Left ventricle myocardium superior (tissue), 1 donor: Measurements from ENCODE around the gene PRSS1. TPM values are rescaled to one million over a fixed set of nuclear protein-coding genes. Genes with fewer than 3 reads are reported as not detected.

Source experiments
- ATAC-seq: fragments of 200-7000 bp; cut with Tn5 transposase; one replicate; pipeline ENCODE4 v1.9.1; 2020; ENCODE audit warnings: mild to moderate bottlenecking, moderate library complexity
- DNase-seq: peaks from one replicate; pipeline ENCODE4 v3.0.0-alpha.2; 2020
- intact Hi-C: fragments of 100-400 bp; cut with micrococcal nuclease; formaldehyde crosslinking; loops from one replicate; pipeline ENCODE4 v1.11.0; 2022
- total RNA-seq: library from RNA; stranded (reverse); fragmentation: NEBNext Ultra II Directional; extraction: Animal tissue kit (Norgen Biotek cat#: 25700); gene quantifications from one replicate; pipeline ENCODE4 v1.2.1, GENCODE V29; 2021
- donor health status: DM: no; HTN: yes; CAD: no; lungs with severe emphysema.

The PRSS1 gene
- total RNA-seq, 1 donor from 2014 or later, result not detected

- intact Hi-C loops, result no loop called here
- DNase-seq (no peak), ATAC-seq (no peak)
These were observed 52.5 kb downstream of the PRSS1 start for GRCh38 chr7:142801601-142802295.

GRCh38 chr7:142802301-142802700 is 53.0 kb downstream of the PRSS1 start:
- DNase-seq, result no peak
- ATAC-seq, result no peak
- intact Hi-C loops, result no loop called here

Other genes with a start within 250 kb of the PRSS1 start
- gene PRSS2, start 21.5 kb downstream of the PRSS1 start, total RNA-seq, result not detected
- gene EPHB6, start 105.6 kb downstream of the PRSS1 start, total RNA-seq, result 3.9 TPM
- gene TRPV6, start 136.3 kb downstream of the PRSS1 start, total RNA-seq, result 0.05 TPM
- gene TRPV5, start 184.3 kb downstream of the PRSS1 start, total RNA-seq, result not detected
- gene LLCFC1, start 190.0 kb downstream of the PRSS1 start, total RNA-seq, result not detected
- gene KEL, start 212.9 kb downstream of the PRSS1 start, total RNA-seq, result 0.27 TPM